GM21367 (cell line): Measurements from ENCODE around the gene PRDM5.
A peak's percentile ranks its signal among the peaks of the same experiment; 100 is the strongest.

Source experiments
- ATAC-seq: cut with Tn5 transposase; IDR thresholded peaks from one replicate; pipeline ENCODE4 v1.9.1; 2021; ENCODE audit not compliant: unreplicated experiment

The PRDM5 gene

DNA sequence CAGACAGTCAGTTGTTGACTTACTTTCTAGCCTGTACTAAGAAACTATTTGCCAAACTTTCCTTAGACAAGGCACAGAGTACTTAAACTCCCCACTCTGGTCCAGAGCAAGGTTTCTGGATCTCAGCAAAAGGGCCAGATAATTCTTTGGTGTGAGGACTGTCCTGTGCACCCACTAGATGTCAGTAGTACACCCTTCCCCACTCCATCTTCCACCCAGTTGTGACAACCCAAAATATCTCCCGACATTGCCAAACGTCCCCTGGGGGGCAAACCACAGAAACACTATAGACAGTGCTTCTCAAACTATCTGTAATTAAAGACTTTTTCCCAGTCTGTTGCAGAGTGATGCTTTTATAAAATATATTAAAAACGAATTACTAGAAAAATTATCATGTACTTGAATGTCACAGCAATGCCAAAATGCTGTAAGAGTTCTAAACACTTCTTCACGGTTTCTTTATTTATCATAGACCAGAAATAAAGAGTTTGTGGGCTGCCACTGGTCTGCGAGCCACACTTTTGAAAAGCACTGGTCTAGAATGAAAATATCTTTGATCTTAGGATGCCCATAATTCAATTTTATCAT lies 203.5 kb downstream of the PRDM5 start:
- ATAC-seq = peak; percentile 86

GRCh38 chr4:120716346-120716745 lies 206.2 kb downstream of the PRDM5 start:
- no peak for ATAC-seq

GRCh38 chr4:120714417-120715010 lies 208.0 kb downstream of the PRDM5 start:
- no peak for ATAC-seq

- ATAC-seq = no peak
Observed at GRCh38 chr4:120709991-120710390, 212.5 kb downstream of the PRDM5 start.

- no peak for ATAC-seq
Observed at GRCh38 chr4:120704538-120704937, 218.0 kb downstream of the PRDM5 start.

GRCh38 chr4:120703908-120704307 lies 218.6 kb downstream of the PRDM5 start:
- no peak for ATAC-seq

DNA sequence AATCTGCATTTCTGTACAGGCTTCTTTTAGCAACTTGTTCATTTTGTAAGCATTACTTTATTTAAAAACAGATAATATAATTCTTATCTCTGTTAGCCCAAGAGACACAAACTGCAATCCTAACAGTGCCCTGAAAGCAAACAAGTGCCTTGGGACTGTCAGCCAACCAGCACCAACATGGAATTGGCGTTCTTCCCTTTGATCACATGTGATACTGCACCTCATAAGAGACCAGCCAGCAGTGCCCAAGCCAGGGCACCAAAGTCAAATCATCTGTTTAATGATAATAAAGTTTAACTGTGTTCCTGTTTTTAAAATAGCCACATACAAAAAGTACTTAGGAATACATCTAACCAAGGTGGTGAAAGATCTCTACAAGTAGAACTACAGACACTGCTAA lies 223.2 kb downstream of the PRDM5 start:
- no peak for ATAC-seq

- no peak for ATAC-seq
Observed at GRCh38 chr4:120694973-120695372, 227.6 kb downstream of the PRDM5 start.

GRCh38 chr4:120693816-120694215 lies 228.7 kb downstream of the PRDM5 start:
- ATAC-seq = no peak

- ATAC-seq = no peak
Observed at GRCh38 chr4:120692964-120693363, 229.6 kb downstream of the PRDM5 start.

DNA sequence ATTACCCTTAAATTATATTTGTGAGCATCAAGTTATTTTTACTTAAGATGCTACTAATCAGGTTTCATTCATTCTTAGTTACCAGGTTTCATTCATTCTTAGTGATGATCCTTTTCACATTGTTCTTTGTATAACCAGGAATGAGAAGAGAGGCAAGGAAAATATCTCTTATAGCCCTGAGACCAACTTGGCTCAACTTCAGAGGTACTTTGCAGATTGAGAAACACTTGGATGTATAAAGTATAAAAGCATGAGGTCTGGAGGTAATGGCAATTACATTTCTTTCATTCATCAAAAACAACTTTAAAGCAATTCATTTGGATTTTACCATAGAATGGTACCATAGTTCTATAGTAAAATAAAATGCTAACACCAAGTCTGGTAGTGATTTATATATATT lies 231.0 kb downstream of the PRDM5 start:
- ATAC-seq = no peak

GRCh38 chr4:120691106-120691505 lies 231.4 kb downstream of the PRDM5 start:
- no peak for ATAC-seq

- ATAC-seq = no peak
Observed at GRCh38 chr4:120688791-120689190, 233.7 kb downstream of the PRDM5 start.

DNA sequence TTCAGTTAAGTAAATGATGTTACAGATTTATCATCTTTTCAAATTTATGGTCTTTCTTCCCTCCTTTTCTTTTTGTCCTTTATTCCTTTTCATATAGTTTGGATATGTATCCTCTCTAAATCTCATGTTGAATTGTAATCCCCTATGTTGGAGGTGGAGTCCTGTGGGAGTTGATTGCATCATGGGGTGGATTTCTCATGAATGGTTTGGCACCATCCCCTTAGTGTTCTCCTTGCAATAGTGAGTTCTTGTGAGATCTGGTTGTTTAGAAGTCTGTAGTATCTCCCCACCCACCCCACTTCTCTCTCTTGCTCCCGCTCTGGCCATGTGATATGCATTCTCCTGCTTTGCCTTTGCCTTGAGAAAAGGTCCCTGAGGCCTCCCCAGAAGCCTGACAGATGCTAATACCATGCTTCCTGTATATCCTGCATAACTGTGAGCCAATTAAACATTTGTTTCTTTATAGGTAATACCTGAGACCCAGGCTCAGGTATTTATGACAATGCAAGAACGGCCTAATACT lies 236.7 kb downstream of the PRDM5 start:
- no peak for ATAC-seq

- ATAC-seq = no peak
Observed at GRCh38 chr4:120683897-120684540, 238.5 kb downstream of the PRDM5 start.

DNA sequence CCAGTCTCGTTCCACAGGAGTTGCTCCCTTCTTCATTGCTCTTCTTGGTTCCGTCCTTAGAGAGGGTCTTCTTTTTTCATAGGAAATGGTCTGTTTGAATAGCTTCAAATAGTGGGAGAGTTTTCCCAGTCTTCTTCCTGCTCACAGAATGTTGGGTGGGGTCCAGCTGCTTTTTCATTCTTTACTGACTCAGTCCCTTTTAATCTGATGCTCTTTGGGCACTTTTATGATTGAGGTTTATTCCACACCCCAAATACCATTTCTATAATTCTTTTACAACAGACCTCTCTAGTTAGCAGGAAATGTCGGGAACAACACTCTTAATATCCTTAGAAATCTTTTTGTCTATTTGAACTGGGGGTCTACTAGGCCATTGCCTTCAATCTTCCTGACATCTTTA lies 239.5 kb downstream of the PRDM5 start:
- ATAC-seq = no peak

- no peak for ATAC-seq
Observed at GRCh38 chr4:120680647-120681228, 241.8 kb downstream of the PRDM5 start.

DNA sequence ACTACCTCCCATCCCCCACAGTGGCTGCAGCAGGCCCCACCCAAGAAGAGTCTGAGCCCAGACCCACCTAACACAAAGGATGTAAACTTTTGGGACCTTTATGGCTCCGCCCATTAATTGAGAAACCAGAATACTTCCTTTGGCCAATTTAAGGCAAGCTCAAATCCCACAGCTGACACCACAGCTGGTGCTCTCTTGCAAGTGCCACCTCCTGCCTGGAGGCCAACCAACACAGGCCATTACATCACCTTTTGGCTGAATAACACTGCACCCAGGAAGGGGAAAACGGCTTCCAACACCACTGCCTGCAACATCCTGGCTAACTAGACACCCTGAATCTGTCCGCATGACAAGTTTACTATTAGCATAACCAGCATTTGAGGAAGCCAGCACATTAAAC lies 248.8 kb downstream of the PRDM5 start:
- ATAC-seq = no peak

- no peak for ATAC-seq
Observed at GRCh38 chr4:120672558-120673147, 249.9 kb downstream of the PRDM5 start.

DNA sequence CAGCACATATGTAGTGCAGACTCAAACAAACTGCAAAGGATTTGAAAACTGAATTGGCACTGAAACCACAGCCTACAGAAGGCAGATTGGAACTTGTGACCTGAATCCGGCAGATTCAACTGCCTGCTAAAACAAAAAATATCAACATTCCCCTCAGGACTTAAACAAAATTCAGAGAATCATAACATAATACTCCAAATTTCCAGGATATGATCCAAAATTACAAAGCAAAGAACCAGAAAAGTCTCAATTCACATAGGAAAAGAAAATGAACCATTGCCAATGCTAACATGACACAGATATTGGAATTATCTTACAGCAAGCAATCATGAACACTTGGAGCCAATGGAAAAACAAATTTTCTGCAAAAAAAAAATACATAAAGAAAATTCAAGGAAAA lies 250.4 kb downstream of the PRDM5 start:
- no peak for ATAC-seq

- no peak for ATAC-seq
Observed at GRCh38 chr4:120671538-120671937, 251.0 kb downstream of the PRDM5 start.

- no peak for ATAC-seq
Observed at GRCh38 chr4:120667102-120667501, 255.4 kb downstream of the PRDM5 start.
